GM12801 (cell line): Measurements from ENCODE around the gene HNRNPH1.

ENCODE experiments used
- TF ChIP-seq, protein P1 (sequence below): IDR thresholded peaks from one replicate; pipeline ENCODE4 v1.5.1; 2011; ENCODE audit warnings: control low read depth; ENCODE audit not compliant: insufficient read length; ENCODE audit errors: extremely low read depth

The HNRNPH1 gene

DNA sequence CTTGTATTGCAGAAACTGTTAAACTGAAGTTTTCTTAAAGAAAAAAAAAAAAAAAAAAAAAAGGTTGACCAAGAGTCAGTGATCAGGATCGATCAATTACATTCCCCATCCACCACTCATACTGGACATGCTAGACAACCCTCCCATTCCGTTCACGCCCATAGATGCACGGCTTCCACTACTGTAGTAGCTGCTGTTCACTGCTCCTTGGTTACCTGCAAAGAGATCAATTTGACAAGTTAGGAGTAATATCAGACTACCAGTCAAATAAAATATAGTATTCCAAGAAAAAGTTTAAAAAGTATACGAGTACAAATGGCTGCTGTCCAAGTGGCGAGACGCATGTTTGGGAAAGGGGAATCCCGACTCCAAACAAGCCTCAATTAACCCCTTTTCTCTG, 8.7 kb downstream of the HNRNPH1 start:
- TF ChIP-seq, protein P1, sequence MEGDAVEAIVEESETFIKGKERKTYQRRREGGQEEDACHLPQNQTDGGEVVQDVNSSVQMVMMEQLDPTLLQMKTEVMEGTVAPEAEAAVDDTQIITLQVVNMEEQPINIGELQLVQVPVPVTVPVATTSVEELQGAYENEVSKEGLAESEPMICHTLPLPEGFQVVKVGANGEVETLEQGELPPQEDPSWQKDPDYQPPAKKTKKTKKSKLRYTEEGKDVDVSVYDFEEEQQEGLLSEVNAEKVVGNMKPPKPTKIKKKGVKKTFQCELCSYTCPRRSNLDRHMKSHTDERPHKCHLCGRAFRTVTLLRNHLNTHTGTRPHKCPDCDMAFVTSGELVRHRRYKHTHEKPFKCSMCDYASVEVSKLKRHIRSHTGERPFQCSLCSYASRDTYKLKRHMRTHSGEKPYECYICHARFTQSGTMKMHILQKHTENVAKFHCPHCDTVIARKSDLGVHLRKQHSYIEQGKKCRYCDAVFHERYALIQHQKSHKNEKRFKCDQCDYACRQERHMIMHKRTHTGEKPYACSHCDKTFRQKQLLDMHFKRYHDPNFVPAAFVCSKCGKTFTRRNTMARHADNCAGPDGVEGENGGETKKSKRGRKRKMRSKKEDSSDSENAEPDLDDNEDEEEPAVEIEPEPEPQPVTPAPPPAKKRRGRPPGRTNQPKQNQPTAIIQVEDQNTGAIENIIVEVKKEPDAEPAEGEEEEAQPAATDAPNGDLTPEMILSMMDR = no peak

DNA sequence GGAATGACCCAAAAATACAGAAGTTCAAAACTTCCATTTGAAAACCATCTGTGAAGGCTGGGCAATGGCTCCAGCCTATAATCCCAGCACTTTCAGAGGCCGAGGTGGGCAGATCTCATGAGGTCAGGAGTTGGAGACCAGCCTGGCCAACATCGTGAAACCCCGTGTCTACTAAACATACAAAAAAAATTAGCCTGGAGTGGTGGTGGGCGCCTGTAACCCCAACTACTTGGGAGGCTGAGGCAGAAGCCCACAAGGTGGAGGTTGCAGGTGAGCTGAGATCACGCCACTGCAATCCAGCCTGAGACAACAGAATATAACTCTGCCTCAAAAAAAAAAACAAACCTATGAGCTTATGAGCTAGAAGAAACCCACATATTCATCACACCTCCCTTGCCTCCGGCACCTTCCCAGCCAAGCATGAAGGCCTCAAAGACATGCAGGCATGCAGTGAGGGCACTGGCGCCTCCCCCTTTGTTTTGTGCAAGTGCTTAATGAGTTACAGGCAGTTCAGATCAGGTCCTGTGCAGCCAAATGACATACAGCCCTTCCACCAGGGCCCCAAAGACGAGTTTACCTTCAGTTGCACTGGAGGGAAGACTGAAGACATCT, 9.9 kb downstream of the HNRNPH1 start:
- TF ChIP-seq, protein P1 = no peak

DNA sequence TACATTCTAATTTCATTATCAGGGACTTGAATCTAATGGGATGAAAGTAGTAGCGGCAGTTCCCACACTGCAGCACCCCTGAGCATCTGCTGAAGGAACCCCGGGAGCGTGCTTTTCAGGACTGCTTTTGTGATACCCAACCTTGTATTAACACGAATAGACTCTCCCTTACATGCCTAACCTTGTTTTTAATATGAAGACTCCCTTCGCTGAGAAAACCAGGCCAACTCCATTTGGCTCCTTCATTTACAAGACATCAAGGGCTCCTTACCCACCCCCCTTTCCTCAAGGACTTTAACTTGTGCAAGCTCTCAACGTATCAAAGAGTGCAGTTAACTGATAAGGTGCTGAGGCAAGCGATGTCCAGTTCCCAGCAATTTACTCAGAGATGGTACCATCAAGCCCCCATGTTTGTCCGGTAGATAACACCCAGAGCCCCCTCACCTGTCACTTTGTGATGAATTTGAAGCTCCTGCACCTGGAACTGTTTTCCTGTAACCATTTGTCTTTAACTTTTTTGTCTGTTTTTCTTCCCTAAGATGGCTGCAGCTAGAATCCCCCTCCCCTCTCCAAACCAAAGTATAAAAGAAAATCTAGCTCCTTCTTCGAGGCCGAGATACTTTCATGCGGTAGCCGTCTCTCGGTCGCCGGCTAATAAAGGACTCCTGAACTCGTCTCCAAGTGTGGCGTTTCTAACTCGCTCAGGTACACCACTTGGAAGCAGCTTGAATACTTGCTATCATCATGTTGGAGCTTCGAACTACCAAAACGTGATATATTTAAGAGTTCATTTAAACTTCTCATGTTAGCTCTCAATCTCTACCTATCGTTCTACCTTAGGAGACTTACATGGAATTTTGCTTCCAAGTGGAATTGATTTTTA, 10.7 kb downstream of the HNRNPH1 start:
- TF ChIP-seq, protein P1 = no peak

DNA sequence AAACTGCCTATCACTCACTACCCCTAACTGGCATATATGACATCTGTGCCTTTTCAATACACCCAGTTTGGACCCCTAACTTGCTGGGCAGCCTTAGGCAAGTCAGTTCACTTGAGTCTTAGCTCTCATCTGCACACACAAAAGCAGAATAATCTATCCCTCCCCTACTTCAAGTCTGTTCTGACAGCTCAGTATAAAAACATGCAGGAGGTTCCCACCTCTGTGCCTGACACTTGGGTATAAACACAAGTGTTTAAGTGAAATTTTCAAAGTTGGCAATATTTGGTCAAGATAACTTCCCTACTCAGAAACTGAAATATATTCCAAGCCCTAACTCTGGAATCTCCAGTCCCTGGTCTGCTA, 12.6 kb downstream of the HNRNPH1 start:
- TF ChIP-seq, protein P1 = no peak

DNA sequence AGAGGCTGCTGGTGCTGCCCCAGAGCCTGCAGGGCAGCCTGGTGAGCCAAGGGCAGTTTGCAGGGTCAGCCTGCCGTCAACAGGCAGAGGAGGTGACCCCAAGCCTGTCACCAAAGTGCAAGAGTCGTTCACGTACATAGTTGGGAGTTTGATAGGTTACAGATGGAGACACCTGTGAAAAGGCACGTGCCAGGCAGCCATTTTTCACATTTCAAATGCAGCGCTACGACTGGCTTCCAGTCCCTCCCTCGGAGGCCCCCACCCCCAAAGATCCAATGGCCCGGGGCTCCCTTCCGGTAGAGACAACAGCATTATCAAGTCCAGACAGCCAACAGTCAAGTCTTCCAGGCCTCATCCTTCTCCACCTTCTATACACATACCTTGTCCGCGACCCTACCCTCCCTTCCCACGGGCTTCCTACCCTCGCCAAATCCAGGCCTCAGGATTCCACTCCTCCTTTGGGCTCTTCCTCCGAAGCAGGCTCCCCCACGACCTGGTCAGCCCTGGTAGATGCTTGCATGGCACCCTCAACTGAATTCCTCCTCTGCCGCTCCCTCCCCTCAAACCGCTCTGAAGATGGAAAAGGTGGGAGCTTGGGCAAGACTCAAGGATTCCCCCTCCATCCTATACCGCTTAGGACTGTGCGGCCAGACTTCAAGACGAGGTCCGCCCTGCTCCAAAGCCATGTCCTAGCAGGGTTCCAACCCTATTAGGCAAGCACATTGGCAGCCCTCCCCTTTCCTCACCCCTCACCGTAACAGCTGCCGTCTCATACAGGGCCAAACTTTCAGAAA, 13.2 kb downstream of the HNRNPH1 start:
- TF ChIP-seq, protein P1 = no peak

DNA sequence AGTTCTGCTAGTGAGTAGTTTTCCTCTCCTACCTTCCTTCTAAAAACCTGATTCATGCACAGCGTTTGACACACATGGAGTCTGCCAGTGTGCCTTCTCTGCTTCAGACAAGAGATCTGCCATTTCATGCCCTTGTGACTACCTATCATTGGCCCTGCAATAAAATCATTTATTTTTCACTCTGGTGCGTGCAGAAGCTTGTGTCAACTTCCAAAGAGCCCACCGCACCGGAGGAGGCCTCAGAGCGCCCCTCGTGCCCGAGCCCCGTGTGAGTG, 13.7 kb downstream of the HNRNPH1 start:
- TF ChIP-seq, protein P1 = no peak

DNA sequence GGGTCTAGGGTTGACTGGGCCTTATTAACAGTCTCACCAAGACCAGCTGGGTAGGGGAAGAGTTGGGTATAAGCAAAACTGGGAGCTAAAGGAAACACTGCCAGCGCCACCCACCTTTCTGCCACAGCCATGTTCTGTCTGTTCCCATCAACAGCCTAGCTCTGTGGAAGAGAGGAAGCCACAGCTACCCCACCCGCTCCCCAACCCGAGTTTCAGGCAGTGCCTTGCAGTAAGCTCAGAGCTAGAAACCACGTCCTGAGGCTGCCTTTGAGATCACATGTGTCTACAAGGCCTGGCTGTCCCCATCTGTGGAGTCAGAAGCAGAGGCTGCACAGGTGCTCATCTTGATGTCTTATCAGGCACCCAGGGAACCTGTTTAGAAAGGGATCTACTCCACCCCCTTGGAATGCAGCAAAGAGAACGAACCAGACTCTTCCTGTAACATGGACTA, 15.3 kb downstream of the HNRNPH1 start:
- TF ChIP-seq, protein P1 = no peak
